Ascending aorta (tissue), 2 donors: ENCODE results near the gene FRMD4A. TPM values are rescaled to one million over a fixed set of nuclear protein-coding genes. Genes with fewer than 3 reads are reported as not detected.

ENCODE experiments used
- DNase-seq, 2 donors: peaks; one replicate each; pipeline ENCODE4 v3.0.0-alpha.2; 2019; ENCODE audit warnings: low spot score in 2 of 2
- H3K27ac ChIP-seq, 2 donors: fragments of 200-600 bp; sonication (generic); one replicate each; pipeline ENCODE4 v1.5.1; 2016 to 2017; ENCODE audit warnings: mild to moderate bottlenecking in 1 of 2
- H3K27me3 ChIP-seq: fragments of 200-600 bp; sonication (generic); one replicate; pipeline ENCODE4 v1.5.1; 2017
- H3K36me3 ChIP-seq, 2 donors: fragments of 200-600 bp; sonication (generic); one replicate each; pipeline ENCODE4 v1.5.1; 2016
- H3K4me1 ChIP-seq, 2 donors: fragments of 200-600 bp; sonication (generic); one replicate each; pipeline ENCODE4 v1.5.1; 2016 to 2017; ENCODE audit warnings: mild to moderate bottlenecking in 1 of 2
- H3K4me3 ChIP-seq, 2 donors: fragments of 200-600 bp; sonication (generic); one replicate each; pipeline ENCODE4 v1.5.1; 2016 to 2017; ENCODE audit warnings: mild to moderate bottlenecking in 1 of 2
- H3K9me3 ChIP-seq, 2 donors: fragments of 200-600 bp; sonication (generic); one replicate each; pipeline ENCODE4 v1.5.1; 2016
- intact Hi-C: fragments of 100-400 bp; cut with DNase I; formaldehyde crosslinking; loops from one replicate; pipeline ENCODE4 v1.15.1; 2023
- total RNA-seq: library from RNA; depleted of rRNA; stranded (reverse); fragments of >200 nt; gene quantifications from one replicate; pipeline ENCODE4 v1.1.0, GENCODE V29; 2016
- TF ChIP-seq, protein P1 (sequence below), 3 experiments: fragments of 200-600 bp in 2 of 3; fragments of 450-650 bp in 1 of 3; sonication (generic) in 2 of 3; IDR thresholded peaks; one replicate each; pipeline ENCODE4 v1.5.1; 2016 to 2019; ENCODE audit warnings: antibody characterized with exemption in 3 of 3, mild to moderate bottlenecking in 1 of 3, moderate library complexity in 1 of 3

Gene FRMD4A
- total RNA-seq, 1 donor from 2014 or later = 108 TPM

GRCh38 chr10:13970957-13971353, 359.8 kb downstream of the FRMD4A start:
- DNase-seq = peak in 1 of 2 donors; percentile 37
- no peaks in the 10 kb centered on the region for H3K27me3 ChIP-seq
- H3K27ac ChIP-seq = peak overlapping the region in 1 of 2 donors; percentile 45
- no peaks in the 10 kb centered on the region for H3K9me3 ChIP-seq
- H3K4me1 ChIP-seq = peaks cover 6 to 12% of the 10 kb centered on the region in 2 donors
- peak overlapping the region; percentile 36 to 47 for H3K4me3 ChIP-seq
- intact Hi-C loops = no loop called here
- TF ChIP-seq, protein P1, sequence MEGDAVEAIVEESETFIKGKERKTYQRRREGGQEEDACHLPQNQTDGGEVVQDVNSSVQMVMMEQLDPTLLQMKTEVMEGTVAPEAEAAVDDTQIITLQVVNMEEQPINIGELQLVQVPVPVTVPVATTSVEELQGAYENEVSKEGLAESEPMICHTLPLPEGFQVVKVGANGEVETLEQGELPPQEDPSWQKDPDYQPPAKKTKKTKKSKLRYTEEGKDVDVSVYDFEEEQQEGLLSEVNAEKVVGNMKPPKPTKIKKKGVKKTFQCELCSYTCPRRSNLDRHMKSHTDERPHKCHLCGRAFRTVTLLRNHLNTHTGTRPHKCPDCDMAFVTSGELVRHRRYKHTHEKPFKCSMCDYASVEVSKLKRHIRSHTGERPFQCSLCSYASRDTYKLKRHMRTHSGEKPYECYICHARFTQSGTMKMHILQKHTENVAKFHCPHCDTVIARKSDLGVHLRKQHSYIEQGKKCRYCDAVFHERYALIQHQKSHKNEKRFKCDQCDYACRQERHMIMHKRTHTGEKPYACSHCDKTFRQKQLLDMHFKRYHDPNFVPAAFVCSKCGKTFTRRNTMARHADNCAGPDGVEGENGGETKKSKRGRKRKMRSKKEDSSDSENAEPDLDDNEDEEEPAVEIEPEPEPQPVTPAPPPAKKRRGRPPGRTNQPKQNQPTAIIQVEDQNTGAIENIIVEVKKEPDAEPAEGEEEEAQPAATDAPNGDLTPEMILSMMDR (IDR thresholded peaks at IDR 0.05) = no peak
- no peaks in the 10 kb centered on the region for H3K36me3 ChIP-seq

- Histone ChIP-seq H3K27ac (peak overlapping the region; percentile 25 to 30), H3K4me3 (peak overlapping the region; percentile 36 to 47), H3K36me3 (no peaks in the 10 kb centered on the region), H3K27me3 (no peaks in the 10 kb centered on the region), H3K9me3 (no peaks in the 10 kb centered on the region), H3K4me1 (peaks cover 6 to 12% of the 10 kb centered on the region in 2 donors)
- TF ChIP-seq, protein P1 (IDR thresholded peaks at IDR 0.05) = no peak
- intact Hi-C loops = no loop called here
- no peak for DNase-seq
Observed at GRCh38 chr10:13970236-13970956, 360.3 kb downstream of the FRMD4A start.

GRCh38 chr10:13969792-13970140, 361.0 kb downstream of the FRMD4A start:
- intact Hi-C loops = no loop called here
- TF ChIP-seq, protein P1 (IDR thresholded peaks at IDR 0.05) = no peak
- no peaks in the 10 kb centered on the region for H3K36me3 ChIP-seq
- H3K27me3 ChIP-seq = no peaks in the 10 kb centered on the region
- H3K4me3 ChIP-seq = peak overlapping the region; percentile 36 to 47
- no peak for DNase-seq
- H3K27ac ChIP-seq = peak overlapping the region; percentile 25 to 30
- no peaks in the 10 kb centered on the region for H3K9me3 ChIP-seq
- H3K4me1 ChIP-seq = peaks cover 6 to 12% of the 10 kb centered on the region in 2 donors

DNA sequence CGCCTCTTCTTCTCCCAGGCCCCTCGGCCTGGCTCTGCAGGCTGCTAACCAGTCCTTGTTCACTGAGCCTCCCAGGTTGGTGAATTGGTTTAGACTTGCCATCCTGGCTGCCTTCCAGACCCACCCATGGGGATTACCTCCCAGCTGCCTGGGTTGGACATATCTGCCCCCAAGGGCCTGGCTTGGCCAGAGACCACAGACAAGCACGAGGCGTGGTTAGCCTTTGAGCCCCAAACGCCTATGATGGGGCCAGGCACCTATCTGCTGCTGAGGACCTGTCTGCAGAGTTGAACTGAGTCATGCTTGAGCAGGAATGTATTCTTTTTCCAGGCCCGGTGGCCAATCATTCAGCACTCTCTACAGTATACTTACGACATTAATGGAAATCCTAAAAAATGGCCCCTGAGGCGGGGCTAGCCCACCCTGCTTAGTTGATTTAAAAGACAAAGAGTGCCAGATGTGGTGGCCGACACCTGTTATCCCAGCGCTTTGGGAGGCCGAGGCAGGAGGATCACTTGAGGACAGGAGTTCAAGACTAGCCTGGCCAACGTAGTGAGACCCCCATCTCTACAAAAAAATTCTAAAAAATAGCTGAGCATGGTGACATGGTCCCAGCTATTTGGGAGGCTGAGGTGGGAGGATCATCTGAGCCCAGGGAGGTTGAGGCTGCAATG, 361.5 kb downstream of the FRMD4A start:
- Histone ChIP-seq H3K36me3 (no peaks in the 10 kb centered on the region), H3K4me1 (peaks cover 6 to 12% of the 10 kb centered on the region in 2 donors), H3K9me3 (no peaks in the 10 kb centered on the region), H3K4me3 (no peak overlapping the region), H3K27me3 (no peaks in the 10 kb centered on the region), H3K27ac (no peak overlapping the region)
- no peak for DNase-seq
- TF ChIP-seq, protein P1 (IDR thresholded peaks at IDR 0.05) = no peak
- intact Hi-C loops = no loop called here

DNA sequence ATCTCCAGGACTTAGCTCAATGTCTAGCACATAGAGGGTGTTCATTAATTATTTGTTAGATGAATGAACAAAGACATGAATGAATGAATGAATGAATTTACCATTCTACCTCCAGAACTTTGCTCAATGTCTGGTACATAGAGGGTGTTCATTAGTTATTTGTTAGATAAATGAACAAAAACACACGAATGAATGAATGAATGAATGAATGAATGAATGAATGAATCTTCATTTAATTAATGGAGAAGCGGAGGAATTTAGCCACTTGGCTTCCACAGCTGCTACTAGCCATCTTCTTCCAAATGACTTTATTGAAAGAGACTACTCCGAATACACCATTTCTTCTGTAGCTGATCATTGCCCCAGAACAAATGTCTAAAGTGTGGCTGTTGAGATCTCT, 368.9 kb downstream of the FRMD4A start:
- H3K4me3 ChIP-seq = no peak overlapping the region
- H3K27ac ChIP-seq = no peak overlapping the region
- TF ChIP-seq, protein P1 (IDR thresholded peaks at IDR 0.05) = no peak
- intact Hi-C loops = no loop called here
- no peak for DNase-seq
- H3K27me3 ChIP-seq = no peaks in the 10 kb centered on the region
- peaks cover 0 to 9% of the 10 kb centered on the region in 2 donors for H3K4me1 ChIP-seq
- no peaks in the 10 kb centered on the region for H3K9me3 ChIP-seq
- no peaks in the 10 kb centered on the region for H3K36me3 ChIP-seq
